Muscle layer of colon (tissue), 2 donors: Measurements from ENCODE around the gene CDK19.
"Not testable (repeated sequence)": the region's sequence is repeated elsewhere in the genome, so short reads cannot be mapped to it uniquely, and the experiment has no call there.

Experiments
- H3K27ac ChIP-seq: one replicate; pipeline ENCODE4 v1.7.0; 2013; ENCODE audit warnings: low read depth, mild to moderate bottlenecking, low read length, moderate library complexity
- H3K27me3 ChIP-seq, 2 donors: one replicate each; pipeline ENCODE4 v1.7.0; 2013; ENCODE audit warnings: low read length in 2 of 2, mild to moderate bottlenecking in 2 of 2; ENCODE audit not compliant: insufficient read depth in 2 of 2, control insufficient read depth in 1 of 2
- H3K36me3 ChIP-seq: one replicate; pipeline ENCODE4 v1.7.0; 2013; ENCODE audit warnings: mild to moderate bottlenecking, low read length; ENCODE audit not compliant: insufficient read depth
- H3K4me1 ChIP-seq: one replicate; pipeline ENCODE4 v1.7.0; 2013; ENCODE audit warnings: mild to moderate bottlenecking, low read length; ENCODE audit not compliant: insufficient read depth
- H3K4me3 ChIP-seq, 2 donors: one replicate each; pipeline ENCODE4 v1.7.0; 2013; ENCODE audit warnings: low read length in 2 of 2, low read depth in 1 of 2, mild to moderate bottlenecking in 1 of 2, moderate library complexity in 1 of 2
- H3K9ac ChIP-seq: one replicate; pipeline ENCODE4 v1.7.0; 2013; ENCODE audit warnings: low read length
- H3K9me3 ChIP-seq: one replicate; pipeline ENCODE4 v1.7.0; 2013; ENCODE audit warnings: mild to moderate bottlenecking, low read length
- donor health status: abdominal sarcoma.
- donor health status: Adenocarcinoma of cecum.

The CDK19 gene

DNA sequence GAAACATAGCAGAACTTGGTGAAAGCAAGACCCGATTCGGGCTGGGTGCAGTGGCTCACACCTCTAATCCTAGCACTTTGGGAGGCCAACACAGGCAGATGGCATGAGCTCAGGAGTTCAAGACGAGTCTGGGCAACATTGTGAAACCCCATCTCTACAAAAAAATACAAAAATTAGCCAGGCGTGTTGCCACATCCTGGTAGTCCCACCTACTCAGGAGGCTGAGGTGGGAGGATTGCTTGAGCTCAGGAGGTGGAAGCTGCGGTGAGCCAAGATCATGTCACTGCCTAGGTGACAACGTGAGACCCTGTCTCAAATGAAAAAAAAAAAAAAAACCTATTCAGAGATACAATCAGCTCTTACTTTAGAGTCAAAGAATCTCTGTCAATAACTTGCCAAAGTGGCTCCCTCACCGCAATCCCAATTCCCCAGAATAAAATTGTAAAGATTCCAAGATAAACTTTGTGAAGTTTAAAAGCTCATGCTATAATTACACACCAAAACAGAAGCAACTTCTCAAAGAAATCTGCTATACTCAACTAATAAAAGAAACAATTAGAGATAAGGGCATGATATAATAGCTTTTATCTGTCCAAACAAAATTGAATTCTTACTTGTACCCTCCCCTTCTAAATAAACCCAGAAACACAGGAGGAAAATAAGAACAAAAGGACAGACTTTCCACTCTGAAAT lies 33.6 kb downstream of the CDK19 start:
- Histone ChIP-seq H3K4me3 (no peak overlapping the region), H3K4me1 (no peaks in the 10 kb centered on the region), H3K27ac (no peak overlapping the region)

DNA sequence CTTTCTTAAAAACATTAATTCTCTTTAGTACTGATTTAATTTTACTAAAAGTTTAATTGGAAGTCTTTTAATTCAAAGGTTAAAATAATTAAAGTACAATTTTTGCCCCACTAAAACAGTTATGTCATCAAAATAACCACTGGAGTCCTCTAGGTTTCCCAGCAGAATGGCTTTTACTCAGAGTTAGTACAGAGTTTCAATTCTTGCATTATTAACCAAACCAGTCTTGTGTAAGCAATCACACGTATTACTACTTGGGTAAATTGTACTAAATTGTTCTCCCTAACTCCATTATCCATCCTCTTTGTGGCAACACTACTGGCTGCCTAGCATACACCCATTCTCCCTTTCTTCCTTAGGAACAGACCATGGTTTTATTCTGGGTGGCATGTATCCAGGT lies 36.9 kb downstream of the CDK19 start:
- no peak overlapping the region for H3K27ac ChIP-seq
- H3K9me3 ChIP-seq = no peaks in the 10 kb centered on the region
- H3K36me3 ChIP-seq = no peaks in the 10 kb centered on the region
- H3K27me3 ChIP-seq = no peaks in the 10 kb centered on the region
- no peak overlapping the region for H3K4me3 ChIP-seq
- H3K4me1 ChIP-seq = no peaks in the 10 kb centered on the region
- no peak overlapping the region for H3K9ac ChIP-seq

More for the DNA sequence above, 33.6 kb downstream of the CDK19 start:
- H3K9me3 ChIP-seq = no peaks in the 10 kb centered on the region
- H3K27me3 ChIP-seq = no peaks in the 10 kb centered on the region
- H3K9ac ChIP-seq = no peak overlapping the region
- H3K36me3 ChIP-seq = no peaks in the 10 kb centered on the region

DNA sequence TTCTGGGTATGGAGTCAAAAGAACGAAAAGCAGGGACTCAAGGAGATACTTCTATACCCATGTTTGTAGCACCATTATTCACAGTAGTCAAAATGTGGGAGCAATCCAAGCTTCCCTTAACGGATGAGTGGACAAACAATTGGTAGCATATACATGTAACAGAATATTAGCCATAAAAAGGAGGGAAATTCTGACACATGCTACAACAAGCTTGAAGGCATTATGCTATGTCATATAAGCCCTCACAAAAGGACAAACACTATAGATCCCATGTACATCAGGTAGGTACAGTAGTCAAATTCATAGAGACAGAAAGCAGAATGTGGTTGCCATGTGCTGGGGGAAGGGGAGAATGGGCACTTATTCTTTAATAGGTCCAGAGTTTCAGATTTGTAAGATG lies 37.6 kb downstream of the CDK19 start:
- H3K9me3 ChIP-seq = no peaks in the 10 kb centered on the region
- H3K27ac ChIP-seq = no peak overlapping the region
- no peak overlapping the region for H3K4me3 ChIP-seq
- H3K4me1 ChIP-seq = no peaks in the 10 kb centered on the region
- H3K9ac ChIP-seq = no peak overlapping the region
- no peaks in the 10 kb centered on the region for H3K27me3 ChIP-seq
- H3K36me3 ChIP-seq = no peaks in the 10 kb centered on the region

DNA sequence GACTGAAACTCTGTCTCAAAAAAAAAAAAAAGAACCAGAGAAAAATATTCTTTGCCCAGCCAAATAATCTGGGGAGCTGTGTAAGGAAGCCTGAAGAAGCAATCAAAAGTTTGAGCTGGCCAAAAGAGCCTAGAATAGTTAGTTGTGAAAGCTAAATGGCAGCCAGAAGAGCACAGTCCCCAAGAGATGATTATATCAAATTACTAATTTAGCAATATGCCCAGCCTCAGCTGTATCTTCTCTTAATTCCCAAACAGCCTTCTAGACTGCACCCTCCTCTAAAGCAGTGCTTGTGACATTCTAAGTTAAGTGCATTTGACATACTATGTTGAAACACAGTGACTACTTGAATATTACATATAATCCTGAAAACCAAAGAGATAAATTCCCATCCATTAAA lies 38.9 kb downstream of the CDK19 start:
- no peak overlapping the region for H3K27ac ChIP-seq
- H3K9ac ChIP-seq = no peak overlapping the region

DNA sequence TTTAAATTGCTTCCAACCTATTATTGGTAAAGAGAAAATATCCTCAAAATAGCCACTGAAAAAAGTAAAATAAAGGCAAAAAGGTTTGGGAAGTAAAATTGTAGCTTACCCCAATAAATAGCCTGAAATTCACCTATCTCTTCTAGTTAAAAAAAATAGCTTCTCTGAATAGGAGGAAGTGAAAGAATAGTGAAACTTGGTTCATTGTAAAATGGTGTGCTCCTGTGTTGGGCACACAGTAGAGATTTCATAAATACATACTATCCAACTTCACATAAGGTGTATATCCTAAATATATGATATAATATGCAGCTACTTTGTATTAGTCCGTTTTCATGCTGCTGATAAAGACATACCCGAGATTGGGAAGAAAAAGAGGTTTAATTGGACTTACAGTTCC lies 45.3 kb downstream of the CDK19 start:
- no peaks in the 10 kb centered on the region for H3K4me1 ChIP-seq
- no peak overlapping the region for H3K9ac ChIP-seq
- no peaks in the 10 kb centered on the region for H3K9me3 ChIP-seq
- no peaks in the 10 kb centered on the region for H3K36me3 ChIP-seq
- no peak overlapping the region for H3K4me3 ChIP-seq
- no peaks in the 10 kb centered on the region for H3K27me3 ChIP-seq
- H3K27ac ChIP-seq = no peak overlapping the region

More for the DNA sequence above, 38.9 kb downstream of the CDK19 start:
- H3K4me1 ChIP-seq = no peaks in the 10 kb centered on the region
- H3K9me3 ChIP-seq = no peaks in the 10 kb centered on the region
- H3K36me3 ChIP-seq = no peaks in the 10 kb centered on the region
- H3K4me3 ChIP-seq = no peak overlapping the region
- H3K27me3 ChIP-seq = no peaks in the 10 kb centered on the region

DNA sequence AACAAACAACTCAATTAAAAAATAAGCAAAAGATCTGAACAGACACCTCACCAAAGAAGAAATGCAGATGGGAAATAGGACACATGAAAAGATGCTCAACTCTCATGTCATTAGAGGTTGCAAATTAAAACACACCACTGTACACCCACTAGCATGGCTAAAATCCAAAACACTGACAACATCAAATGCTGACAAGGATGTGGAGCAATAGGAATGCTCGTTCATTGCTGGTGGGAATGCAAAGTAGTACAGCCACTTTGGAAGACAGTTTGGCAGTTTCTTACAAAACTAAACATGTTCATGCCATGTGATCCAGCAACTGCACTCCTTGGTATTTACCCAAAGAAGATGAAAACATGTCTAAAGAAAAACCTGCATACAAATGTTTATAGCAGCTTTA lies 47.2 kb downstream of the CDK19 start:
- H3K9me3 ChIP-seq = no peaks in the 10 kb centered on the region
- no peak overlapping the region for H3K4me3 ChIP-seq
- H3K36me3 ChIP-seq = no peaks in the 10 kb centered on the region
- no peaks in the 10 kb centered on the region for H3K27me3 ChIP-seq
- H3K27ac ChIP-seq = no peak overlapping the region
- H3K4me1 ChIP-seq = no peaks in the 10 kb centered on the region
- H3K9ac ChIP-seq = no peak overlapping the region

DNA sequence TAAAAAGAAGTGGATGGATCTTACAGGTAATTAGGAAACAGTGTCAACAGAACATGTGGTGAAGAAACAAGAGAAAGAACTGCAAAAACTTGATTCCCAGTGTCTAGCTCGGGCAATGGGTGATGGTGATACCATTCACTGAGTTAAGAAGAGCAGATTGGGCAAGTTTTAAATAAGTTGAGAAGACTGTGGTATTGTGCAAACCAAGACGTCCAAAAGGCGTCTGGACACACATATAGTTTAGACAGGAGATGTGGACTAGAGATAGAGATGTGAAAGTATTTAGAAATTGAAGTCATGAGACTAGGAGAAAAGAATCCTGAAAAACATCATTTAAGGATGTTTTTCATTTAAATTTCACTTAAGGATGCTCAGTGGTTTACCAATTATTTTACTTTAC lies 53.9 kb downstream of the CDK19 start:
- H3K9ac ChIP-seq = no peak overlapping the region
- H3K36me3 ChIP-seq = no peaks in the 10 kb centered on the region
- no peaks in the 10 kb centered on the region for H3K9me3 ChIP-seq
- H3K27me3 ChIP-seq = no peaks in the 10 kb centered on the region
- no peaks in the 10 kb centered on the region for H3K4me1 ChIP-seq
- H3K27ac ChIP-seq = no peak overlapping the region
- no peak overlapping the region for H3K4me3 ChIP-seq

DNA sequence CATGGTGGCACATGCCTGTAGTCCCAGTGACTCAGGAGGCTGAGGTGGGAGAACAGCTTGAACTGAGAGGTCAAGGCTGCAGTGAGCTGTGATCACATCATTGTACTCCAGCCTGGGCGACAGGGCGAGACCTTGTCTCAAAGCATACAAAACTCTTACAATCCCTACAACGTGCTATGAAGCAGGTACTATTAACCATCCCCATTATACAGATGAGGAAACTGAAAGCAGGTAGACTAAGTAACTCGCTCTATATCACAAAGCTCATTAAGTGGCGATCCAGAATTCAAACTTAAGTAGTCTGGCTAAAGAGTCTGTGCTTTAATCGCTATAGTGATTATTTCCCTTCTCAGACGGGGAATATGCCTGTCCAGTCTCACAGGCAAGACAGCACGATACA lies 54.7 kb downstream of the CDK19 start:
- no peak overlapping the region for H3K27ac ChIP-seq

DNA sequence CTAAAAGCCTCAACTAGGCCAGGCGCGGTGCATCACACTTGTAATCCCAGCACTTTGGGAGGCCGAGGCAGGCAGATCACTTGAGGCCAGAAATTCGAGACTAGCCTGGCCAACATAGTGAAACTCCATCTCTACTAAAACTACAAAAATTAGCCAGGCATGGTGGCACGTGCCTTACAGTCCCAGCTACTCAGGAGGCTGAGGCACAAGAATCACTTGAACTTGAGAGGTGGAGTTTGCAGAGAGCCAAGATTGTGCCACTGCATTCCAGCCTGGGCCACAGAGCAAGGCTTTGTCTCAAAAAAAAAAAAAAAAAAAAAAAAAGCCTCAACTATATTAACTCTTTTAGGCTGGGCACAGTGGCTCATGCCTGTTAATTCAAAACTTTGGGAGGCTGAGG lies 55.2 kb downstream of the CDK19 start:
- not testable (repeated sequence) for H3K36me3 ChIP-seq, H3K4me3 ChIP-seq, H3K27ac ChIP-seq, H3K9ac ChIP-seq, H3K27me3 ChIP-seq, H3K4me1 ChIP-seq, H3K9me3 ChIP-seq

More for the DNA sequence above, 54.7 kb downstream of the CDK19 start:
- no peaks in the 10 kb centered on the region for H3K9me3 ChIP-seq
- no peaks in the 10 kb centered on the region for H3K36me3 ChIP-seq
- no peaks in the 10 kb centered on the region for H3K27me3 ChIP-seq
- H3K9ac ChIP-seq = no peak overlapping the region
- no peak overlapping the region for H3K4me3 ChIP-seq
- no peaks in the 10 kb centered on the region for H3K4me1 ChIP-seq

DNA sequence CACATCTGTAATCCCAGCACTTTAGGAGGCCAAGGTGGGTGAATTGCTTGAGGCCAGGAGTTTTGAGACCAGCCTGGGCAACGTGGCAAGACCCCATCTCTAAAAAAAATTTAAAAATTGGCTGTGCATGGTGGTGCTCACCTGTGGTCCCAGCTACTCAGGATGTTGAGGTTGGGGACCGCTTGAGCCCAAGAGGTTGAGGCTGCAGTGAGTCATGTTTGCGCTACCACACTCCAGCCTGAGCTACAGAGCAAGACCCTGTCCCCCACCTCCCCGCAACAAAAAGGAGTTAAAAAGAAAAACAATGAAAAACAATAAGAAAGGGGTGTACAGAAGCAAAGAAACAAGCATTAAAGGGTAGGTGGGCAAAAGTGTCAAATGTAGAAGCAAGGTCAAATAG lies 57.3 kb downstream of the CDK19 start:
- H3K36me3 ChIP-seq = no peaks in the 10 kb centered on the region
- no peak overlapping the region for H3K4me3 ChIP-seq
- H3K4me1 ChIP-seq = no peaks in the 10 kb centered on the region
- H3K27me3 ChIP-seq = no peaks in the 10 kb centered on the region
- no peak overlapping the region for H3K27ac ChIP-seq
- H3K9ac ChIP-seq = no peak overlapping the region
- H3K9me3 ChIP-seq = no peaks in the 10 kb centered on the region

DNA sequence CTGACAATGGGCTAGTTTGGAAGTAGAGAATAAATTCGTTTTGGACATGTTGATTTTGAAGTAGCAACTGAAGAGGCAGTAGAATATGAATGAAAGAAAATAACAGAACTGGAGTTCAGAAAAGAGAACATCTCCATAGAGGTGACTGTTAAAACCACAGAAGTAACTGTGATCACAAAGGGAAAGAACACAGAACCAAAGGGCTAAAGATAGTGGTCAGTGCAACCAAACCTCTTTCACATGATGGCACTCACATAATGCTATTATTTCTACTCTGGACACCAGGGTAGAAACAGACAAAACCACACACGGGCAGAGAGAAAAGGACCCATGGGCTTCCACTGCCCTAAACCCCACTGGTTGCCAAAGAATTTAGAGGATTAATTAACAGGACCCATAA lies 58.5 kb downstream of the CDK19 start:
- Histone ChIP-seq H3K27me3 (no peaks in the 10 kb centered on the region), H3K4me3 (no peak overlapping the region), H3K9ac (no peak overlapping the region), H3K9me3 (no peaks in the 10 kb centered on the region), H3K4me1 (no peaks in the 10 kb centered on the region), H3K36me3 (no peaks in the 10 kb centered on the region), H3K27ac (no peak overlapping the region)

DNA sequence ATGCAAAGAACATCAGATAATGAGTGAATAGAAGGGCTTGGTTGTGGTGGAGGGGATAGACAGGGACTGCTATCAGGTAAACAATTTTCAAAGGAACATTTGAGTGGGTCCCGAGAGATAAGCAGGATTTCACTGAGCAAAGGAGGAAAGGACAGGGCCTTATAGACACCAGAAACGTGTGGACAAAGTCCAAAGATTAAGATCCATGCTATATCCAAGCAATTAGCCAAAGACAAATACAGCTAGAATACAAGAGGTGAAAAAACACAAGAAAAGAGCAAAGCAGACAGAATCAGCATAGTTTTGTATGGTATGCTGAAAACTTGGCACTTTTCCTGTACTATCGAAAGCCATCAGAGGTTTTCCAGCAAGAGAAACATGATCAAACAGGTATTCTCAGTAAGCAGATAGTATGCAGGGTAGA lies 59.8 kb downstream of the CDK19 start:
- Histone ChIP-seq H3K27ac (no peak overlapping the region), H3K4me1 (no peaks in the 10 kb centered on the region), H3K9me3 (no peaks in the 10 kb centered on the region), H3K9ac (no peak overlapping the region), H3K36me3 (no peaks in the 10 kb centered on the region), H3K4me3 (no peak overlapping the region), H3K27me3 (no peaks in the 10 kb centered on the region)
